Measurements from ENCODE around the gene DLGAP1. TPM values are rescaled to one million over a fixed set of nuclear protein-coding genes. Genes with fewer than 3 reads are reported as not detected.

DLGAP1 gene
- total RNA-seq, 1 experiment from 2014 or later, result 23.2 TPM

DNA sequence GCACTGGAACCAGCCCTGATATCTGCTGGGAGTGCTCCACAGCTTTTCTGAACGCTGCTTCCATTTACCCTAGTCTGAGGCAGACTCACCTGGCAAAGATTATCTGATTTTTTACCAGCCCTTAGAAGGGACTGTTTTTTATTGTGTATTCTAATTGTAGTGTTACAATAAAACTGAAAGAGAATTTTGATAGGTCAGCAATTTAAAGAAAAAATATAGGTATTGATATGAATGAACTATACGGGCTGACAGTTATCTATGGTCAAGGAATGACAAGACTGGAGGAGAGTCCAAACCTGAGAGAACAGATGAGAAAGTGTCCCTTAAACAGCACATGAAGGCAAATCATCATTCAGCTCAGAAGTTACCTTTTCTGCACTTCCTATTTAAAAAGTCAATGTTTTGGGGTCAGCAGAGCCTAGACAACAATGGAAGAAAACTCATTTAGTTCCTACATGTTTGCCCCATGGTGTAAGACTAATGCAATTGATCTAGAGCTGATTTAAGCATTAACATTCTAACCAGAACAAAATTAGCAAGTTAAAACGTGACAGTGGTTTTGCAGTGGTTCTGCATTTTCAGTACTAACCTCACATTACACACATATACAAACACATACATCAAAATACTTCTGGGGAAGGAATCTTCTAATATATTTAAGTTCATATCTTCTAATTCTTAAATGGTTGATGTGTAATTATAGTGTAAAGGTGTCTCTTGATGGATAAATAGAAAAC is 504.3 kb downstream of the DLGAP1 start:
- Histone ChIP-seq H3T11ph (ENCODE audit: low read length) (no peak overlapping the region), H3K23ac (ENCODE audit: insufficient read length, low read depth, low read length) (no peak overlapping the region), H3K9ac (ENCODE audit: extremely low read depth, insufficient read length, low read length) (no peak overlapping the region), H2BK15ac (ENCODE audit: low read depth, low read length) (no peak overlapping the region), H2AFZ (ENCODE audit: low read length) (no peak overlapping the region), H3K18ac (ENCODE audit: insufficient read length, low read depth, low read length) (no peak overlapping the region), H3K27ac (ENCODE audit: insufficient read length, low read depth, low read length) (no peak overlapping the region), H2BK12ac (ENCODE audit: insufficient read length, low read depth, low read length) (no peak overlapping the region), H3K14ac (ENCODE audit: insufficient read depth, low read length) (no peak overlapping the region), H3K4me2 (ENCODE audit: insufficient read depth, insufficient read length, low read length) (no peak overlapping the region), H3K9me3 (ENCODE audit: control insufficient read depth, low read depth, low read length) (no peaks in the 10 kb centered on the region), H3K79me1 (ENCODE audit: insufficient read depth, low read depth, low read length, poor library complexity, severe bottlenecking) (no peaks in the 10 kb centered on the region), H3K79me2 (ENCODE audit: insufficient read depth, low read length) (no peaks in the 10 kb centered on the region), H2BK5ac (ENCODE audit: insufficient read length, low read length) (no peak overlapping the region), H2AK5ac (ENCODE audit: insufficient read length, low read length) (no peak overlapping the region), H4K20me1 (ENCODE audit: control insufficient read depth, insufficient read depth, insufficient read length) (no peaks in the 10 kb centered on the region), H2BK120ac (ENCODE audit: low read depth, low read length, poor library complexity, severe bottlenecking) (no peak overlapping the region), H3K4me1 (ENCODE audit: insufficient read depth, low read length) (no peaks in the 10 kb centered on the region; the same call in 1 of the 2 replicates), H3K56ac (ENCODE audit: insufficient read length, low read depth, low read length) (no peak overlapping the region), H4K5ac (ENCODE audit: insufficient read length, low read depth, low read length) (no peak overlapping the region), H4K91ac (ENCODE audit: insufficient read length, low read depth, low read length) (no peak overlapping the region), H3K4ac (ENCODE audit: low read depth, low read length) (no peak overlapping the region), H3K27me3 (ENCODE audit: insufficient read depth, low read length) (no peaks in the 10 kb centered on the region), H3K23me2 (ENCODE audit: insufficient read length, low read depth, low read length, poor library complexity, severe bottlenecking) (no peaks in the 10 kb centered on the region), H4K8ac (replicated peaks; ENCODE audit: insufficient read length, low read depth, low read length) (no peak overlapping the region), H2BK20ac (ENCODE audit: low read depth, low read length, poor library complexity, severe bottlenecking) (no peak overlapping the region)
- 100% methylated on average over 1 of the region's 3 CpGs for WGBS (ENCODE audit: extremely low coverage, insufficient read length, low lambda C conversion rate)
- H3K9me3 Mint-ChIP-seq, result peaks cover under 1 to 4% of the 10 kb centered on the region in 2 experiments; a peak in 1 of 5 replicates
- no peaks in the 10 kb centered on the region for H3K27me3 Mint-ChIP-seq (ENCODE audit: low read depth)
- TF ChIP-seq, protein P1, sequence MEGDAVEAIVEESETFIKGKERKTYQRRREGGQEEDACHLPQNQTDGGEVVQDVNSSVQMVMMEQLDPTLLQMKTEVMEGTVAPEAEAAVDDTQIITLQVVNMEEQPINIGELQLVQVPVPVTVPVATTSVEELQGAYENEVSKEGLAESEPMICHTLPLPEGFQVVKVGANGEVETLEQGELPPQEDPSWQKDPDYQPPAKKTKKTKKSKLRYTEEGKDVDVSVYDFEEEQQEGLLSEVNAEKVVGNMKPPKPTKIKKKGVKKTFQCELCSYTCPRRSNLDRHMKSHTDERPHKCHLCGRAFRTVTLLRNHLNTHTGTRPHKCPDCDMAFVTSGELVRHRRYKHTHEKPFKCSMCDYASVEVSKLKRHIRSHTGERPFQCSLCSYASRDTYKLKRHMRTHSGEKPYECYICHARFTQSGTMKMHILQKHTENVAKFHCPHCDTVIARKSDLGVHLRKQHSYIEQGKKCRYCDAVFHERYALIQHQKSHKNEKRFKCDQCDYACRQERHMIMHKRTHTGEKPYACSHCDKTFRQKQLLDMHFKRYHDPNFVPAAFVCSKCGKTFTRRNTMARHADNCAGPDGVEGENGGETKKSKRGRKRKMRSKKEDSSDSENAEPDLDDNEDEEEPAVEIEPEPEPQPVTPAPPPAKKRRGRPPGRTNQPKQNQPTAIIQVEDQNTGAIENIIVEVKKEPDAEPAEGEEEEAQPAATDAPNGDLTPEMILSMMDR (conservative IDR thresholded peaks at IDR 0.05), result no peak
- H3K36me3 Mint-ChIP-seq (ENCODE audit: insufficient read depth in 1 of 3, low read depth in 3 of 3), result peaks cover 5 to 8% (median 5%) of the 10 kb centered on the region in 3 experiments
- DNase-seq, result no peak
- H3K4me1 Mint-ChIP-seq, result peaks cover 16 to 20% of the 10 kb centered on the region in 2 experiments
- no peak overlapping the region for H3K27ac Mint-ChIP-seq
- no peak overlapping the region for H3K4me3 Mint-ChIP-seq
